ENCODE data around the gene SHB.

The SHB gene

DNA sequence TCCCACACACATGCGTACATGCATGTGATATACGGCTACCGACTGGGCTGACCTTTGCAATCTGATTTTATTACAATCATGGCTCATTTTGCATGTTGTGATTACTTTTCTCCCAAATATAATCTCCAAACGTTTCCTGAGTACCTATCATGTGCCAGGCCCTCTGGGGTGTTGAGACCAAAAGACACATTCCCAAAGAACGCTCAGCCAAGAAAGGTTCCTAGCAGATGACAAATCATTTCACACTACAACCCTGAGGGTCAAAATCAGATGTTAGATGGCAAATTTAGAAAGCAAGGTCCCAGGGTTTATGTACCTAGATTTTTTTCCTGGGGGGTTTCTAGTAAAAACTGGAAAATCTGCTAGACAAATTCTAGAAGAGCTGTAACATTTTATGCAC lies 132.7 kb downstream of the SHB start (continued):
- no peak for TF ChIP-seq ZXDB (tag by site-specific recombination; IDR thresholded peaks at IDR 0.05)
- TF ChIP-seq ZNF423 (tag by site-specific recombination; IDR thresholded peaks at IDR 0.05): no peak
- no peak for TF ChIP-seq ZNF26 (tag by site-specific recombination; IDR thresholded peaks at IDR 0.05)
- TF ChIP-seq ZNF660 (tag by site-specific recombination; IDR thresholded peaks at IDR 0.05): no peak
- no peak for TF ChIP-seq ZSCAN23 (tag by site-specific recombination; IDR thresholded peaks at IDR 0.05)

- H3K4me3 ChIP-seq (ENCODE audit: low read depth, low read length): no peak overlapping the region
- H3K27ac ChIP-seq (ENCODE audit: extremely low read depth, low read depth, low read length): no peak overlapping the region
- POLR2A ChIA-PET: no interaction called here
- H3K9me3 ChIP-seq (ENCODE audit: control insufficient read depth, insufficient read depth, low read depth, low read length): no peaks in the 10 kb centered on the region
- peaks cover 4% of the 10 kb centered on the region for H3K4me1 ChIP-seq (ENCODE audit: control insufficient read depth, insufficient read depth, low read length)
- CTCF ChIA-PET: interaction anchor here (2.7 kb wide), 1 partner anchor 21 kb away, joined by 10 read pairs; no protein-coding TSS in a partner anchor
- H3K36me3 ChIP-seq (ENCODE audit: control insufficient read depth in 2 of 2, insufficient read depth in 1 of 2, low read length in 2 of 2): peaks cover 0 to 30% of the 10 kb centered on the region in 2 experiments; a peak in 1 of 3 replicates
- TF ChIP-seq ZXDB (tag by site-specific recombination; IDR thresholded peaks at IDR 0.05): no peak
- TF ChIP-seq, protein P1, sequence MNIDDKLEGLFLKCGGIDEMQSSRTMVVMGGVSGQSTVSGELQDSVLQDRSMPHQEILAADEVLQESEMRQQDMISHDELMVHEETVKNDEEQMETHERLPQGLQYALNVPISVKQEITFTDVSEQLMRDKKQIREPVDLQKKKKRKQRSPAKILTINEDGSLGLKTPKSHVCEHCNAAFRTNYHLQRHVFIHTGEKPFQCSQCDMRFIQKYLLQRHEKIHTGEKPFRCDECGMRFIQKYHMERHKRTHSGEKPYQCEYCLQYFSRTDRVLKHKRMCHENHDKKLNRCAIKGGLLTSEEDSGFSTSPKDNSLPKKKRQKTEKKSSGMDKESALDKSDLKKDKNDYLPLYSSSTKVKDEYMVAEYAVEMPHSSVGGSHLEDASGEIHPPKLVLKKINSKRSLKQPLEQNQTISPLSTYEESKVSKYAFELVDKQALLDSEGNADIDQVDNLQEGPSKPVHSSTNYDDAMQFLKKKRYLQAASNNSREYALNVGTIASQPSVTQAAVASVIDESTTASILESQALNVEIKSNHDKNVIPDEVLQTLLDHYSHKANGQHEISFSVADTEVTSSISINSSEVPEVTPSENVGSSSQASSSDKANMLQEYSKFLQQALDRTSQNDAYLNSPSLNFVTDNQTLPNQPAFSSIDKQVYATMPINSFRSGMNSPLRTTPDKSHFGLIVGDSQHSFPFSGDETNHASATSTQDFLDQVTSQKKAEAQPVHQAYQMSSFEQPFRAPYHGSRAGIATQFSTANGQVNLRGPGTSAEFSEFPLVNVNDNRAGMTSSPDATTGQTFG (tag by site-specific recombination; IDR thresholded peaks at IDR 0.05; ENCODE audit: borderline replicate concordance): no peak
- TF ChIP-seq, protein P2, sequence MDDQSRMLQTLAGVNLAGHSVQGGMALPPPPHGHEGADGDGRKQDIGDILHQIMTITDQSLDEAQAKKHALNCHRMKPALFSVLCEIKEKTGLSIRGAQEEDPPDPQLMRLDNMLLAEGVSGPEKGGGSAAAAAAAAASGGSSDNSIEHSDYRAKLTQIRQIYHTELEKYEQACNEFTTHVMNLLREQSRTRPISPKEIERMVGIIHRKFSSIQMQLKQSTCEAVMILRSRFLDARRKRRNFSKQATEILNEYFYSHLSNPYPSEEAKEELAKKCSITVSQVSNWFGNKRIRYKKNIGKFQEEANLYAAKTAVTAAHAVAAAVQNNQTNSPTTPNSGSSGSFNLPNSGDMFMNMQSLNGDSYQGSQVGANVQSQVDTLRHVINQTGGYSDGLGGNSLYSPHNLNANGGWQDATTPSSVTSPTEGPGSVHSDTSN (CRISPR knock-in tag; IDR thresholded peaks at IDR 0.05): no peak
- TF ChIP-seq ZNF610 (tag by site-specific recombination; IDR thresholded peaks at IDR 0.05; ENCODE audit: borderline replicate concordance): no peak
- no peak for TF ChIP-seq ZNF175 (tag by site-specific recombination; IDR thresholded peaks at IDR 0.05)
- TF ChIP-seq KLF9 (tag by site-specific recombination; IDR thresholded peaks at IDR 0.05; ENCODE audit: low read depth): no peak
- no peak for TF ChIP-seq ZNF157 (tag by site-specific recombination; IDR thresholded peaks at IDR 0.05)
- no peak for TF ChIP-seq ZNF19 (tag by site-specific recombination; IDR thresholded peaks at IDR 0.05; ENCODE audit: low read depth)
- TF ChIP-seq HOXC10 (CRISPR knock-in tag; IDR thresholded peaks at IDR 0.05): no peak
- TF ChIP-seq ZNF701 (tag by site-specific recombination; IDR thresholded peaks at IDR 0.05): no peak
- TF ChIP-seq ZNF629 (tag by site-specific recombination; IDR thresholded peaks at IDR 0.05): no peak
- no peak for TF ChIP-seq ZNF280C (tag by site-specific recombination; IDR thresholded peaks at IDR 0.05)
- TF ChIP-seq SP3 (tag by site-specific recombination; IDR thresholded peaks at IDR 0.05): no peak
- TF ChIP-seq ZNF112 (tag by site-specific recombination; IDR thresholded peaks at IDR 0.05): no peak
- TF ChIP-seq ZSCAN23 (tag by site-specific recombination; IDR thresholded peaks at IDR 0.05): no peak
- TF ChIP-seq ZBTB1 (tag by site-specific recombination; IDR thresholded peaks at IDR 0.05): no peak
- no peak for TF ChIP-seq SETDB1 (IDR thresholded peaks at IDR 0.05; ENCODE audit: insufficient read length, low read length)
- TF ChIP-seq ZNF791 (tag by site-specific recombination; IDR thresholded peaks at IDR 0.05): no peak
Observed at GRCh38 chr9:37935096-37935495, 133.9 kb downstream of the SHB start.
